Liver (tissue), 9 donors: Measurements from ENCODE around the gene SMG5. TPM values are rescaled to one million over a fixed set of nuclear protein-coding genes. Genes with fewer than 3 reads are reported as not detected.

Experiments
- DNase-seq: peaks from one replicate; pipeline ENCODE4 v3.0.0-alpha.2; 2017; ENCODE audit warnings: low spot score
- H3K27ac ChIP-seq, 2 donors: one replicate each; pipeline ENCODE4 v1.7.0; 2013; ENCODE audit warnings: inconsistent platforms in 2 of 2, low read length in 2 of 2, control low read depth in 1 of 2, low read depth in 1 of 2, mild to moderate bottlenecking in 1 of 2
- H3K27me3 ChIP-seq, 4 donors: one replicate each; pipeline versions ENCODE4 v1.6.1 to v1.7.0; 2013; ENCODE audit warnings: low read length in 3 of 4, inconsistent platforms in 1 of 4, mild to moderate bottlenecking in 1 of 4, moderate library complexity in 1 of 4; ENCODE audit not compliant: control insufficient read depth in 4 of 4, insufficient read depth in 4 of 4
- H3K36me3 ChIP-seq, 4 donors: one replicate each; pipeline versions ENCODE4 v1.6.1 to v1.7.0; 2013; ENCODE audit warnings: low read length in 3 of 4, mild to moderate bottlenecking in 3 of 4, low read depth in 1 of 4, moderate library complexity in 1 of 4; ENCODE audit not compliant: control insufficient read depth in 4 of 4, insufficient read depth in 3 of 4
- H3K4me1 ChIP-seq, 4 donors: one replicate each; pipeline versions ENCODE4 v1.6.1 to v1.7.0; 2013; ENCODE audit warnings: low read length in 3 of 4, mild to moderate bottlenecking in 3 of 4, moderate library complexity in 1 of 4; ENCODE audit not compliant: control insufficient read depth in 4 of 4, insufficient read depth in 4 of 4
- H3K4me3 ChIP-seq, 3 donors: one replicate each; pipeline versions ENCODE4 v1.6.1 to v1.7.0; 2013; ENCODE audit warnings: low read length in 3 of 3, control low read depth in 1 of 3, low read depth in 1 of 3, mild to moderate bottlenecking in 1 of 3
- H3K9ac ChIP-seq, 2 donors: one replicate each; pipeline ENCODE4 v1.7.0; 2013; ENCODE audit warnings: low read length in 2 of 2, mild to moderate bottlenecking in 2 of 2, moderate library complexity in 2 of 2, control low read depth in 1 of 2, low read depth in 1 of 2
- H3K9me3 ChIP-seq, 4 donors: one replicate each; pipeline versions ENCODE4 v1.6.1 to v1.7.0; 2013; ENCODE audit warnings: low read length in 3 of 4; ENCODE audit not compliant: control insufficient read depth in 4 of 4
- EGR1 ChIP-seq, 2 donors: IDR thresholded peaks; 2 replicates each; pipeline ENCODE4 v1.6.1; 2016 to 2018; ENCODE audit warnings: antibody characterized with exemption in 2 of 2, low read depth in 2 of 2
- FOXA1 ChIP-seq: IDR thresholded peaks from 2 replicates; pipeline ENCODE4 v1.6.1; 2016; ENCODE audit warnings: antibody characterized with exemption
- FOXA2 ChIP-seq: IDR thresholded peaks from 2 replicates; pipeline ENCODE4 v1.6.1; 2016; ENCODE audit warnings: antibody characterized with exemption
- HNF4A ChIP-seq, 2 donors: conservative IDR thresholded peaks; 2 replicates each; pipeline ENCODE4 v1.6.1; 2016; ENCODE audit warnings: antibody characterized with exemption in 2 of 2, mild to moderate bottlenecking in 2 of 2
- HNF4G ChIP-seq: IDR thresholded peaks from 2 replicates; pipeline ENCODE4 v1.6.1; 2016; ENCODE audit warnings: antibody characterized with exemption
- NR2F2 ChIP-seq: IDR thresholded peaks from 2 replicates; pipeline ENCODE4 v1.6.1; 2016; ENCODE audit warnings: antibody characterized with exemption
- RAD21 ChIP-seq, 2 donors: IDR thresholded peaks; 2 replicates each; pipeline ENCODE4 v1.6.1; 2016; ENCODE audit warnings: antibody characterized with exemption in 2 of 2, mild to moderate bottlenecking in 2 of 2
- SP1 ChIP-seq: IDR thresholded peaks from 2 replicates; pipeline ENCODE4 v1.6.1; 2018; ENCODE audit warnings: antibody characterized with exemption, mild to moderate bottlenecking
- TAF1 ChIP-seq: conservative IDR thresholded peaks from 2 replicates; pipeline ENCODE4 v1.6.1; 2016; ENCODE audit warnings: antibody characterized with exemption, mild to moderate bottlenecking
- YY1 ChIP-seq: IDR thresholded peaks from 2 replicates; pipeline ENCODE4 v1.6.1; 2016; ENCODE audit warnings: antibody characterized with exemption, mild to moderate bottlenecking
- whole genome bisulfite sequencing: extraction: QIAGEN DNeasy Blood & Tissue Kit; methylation state at CpG from one replicate; pipeline ENCODE4 v1.1.7; 2013; 5-methylcytosine and 5-hydroxymethylcytosine counted together
- polyA plus RNA-seq, 2 donors: library from polyadenylated mRNA; stranded (reverse) in 1 of 2; unstranded in 1 of 2; fragments of 200-250 nt in 1 of 2; fragments of >200 nt in 1 of 2; fragmentation: Nextera tagmentation in 1 of 2; extraction: Ambion mirVana in 1 of 2; gene quantifications; one replicate each; pipeline versions ENCODE4 v1.2.1 to v1.2.3, GENCODE V29; 2013 to 2015
- total RNA-seq, 2 donors: library from RNA; depleted of rRNA; stranded (reverse); fragments of >200 nt; gene quantifications; one replicate each; pipeline ENCODE4 v1.2.3, GENCODE V29; 2014
- TF ChIP-seq, protein P1 (sequence below): IDR thresholded peaks from 2 replicates; pipeline ENCODE4 v1.6.1; 2016; ENCODE audit warnings: antibody characterized with exemption
- TF ChIP-seq, protein P2 (sequence below): fragments of 150-350 bp; IDR thresholded peaks from 2 replicates; pipeline ENCODE4 v1.5.1; 2017; ENCODE audit warnings: improper control_type of control experiment, low read depth, low read length; ENCODE audit not compliant: missing input control
- TF ChIP-seq, protein P3 (sequence below): IDR thresholded peaks from 2 replicates; pipeline ENCODE4 v1.6.1; 2016; ENCODE audit warnings: antibody characterized with exemption
- TF ChIP-seq, protein P4 (sequence below): IDR thresholded peaks from 2 replicates; pipeline ENCODE4 v1.6.1; 2016; ENCODE audit warnings: antibody characterized with exemption
- donor health status: healthy.
- donor health status: healthy.
- donor health status: healthy.
- donor health status: healthy.
- donor health status: healthy.

SMG5 gene
- total and polyA plus RNA-seq, 4 donors = 22.9 to 59.1 (median 35.7) TPM

DNA sequence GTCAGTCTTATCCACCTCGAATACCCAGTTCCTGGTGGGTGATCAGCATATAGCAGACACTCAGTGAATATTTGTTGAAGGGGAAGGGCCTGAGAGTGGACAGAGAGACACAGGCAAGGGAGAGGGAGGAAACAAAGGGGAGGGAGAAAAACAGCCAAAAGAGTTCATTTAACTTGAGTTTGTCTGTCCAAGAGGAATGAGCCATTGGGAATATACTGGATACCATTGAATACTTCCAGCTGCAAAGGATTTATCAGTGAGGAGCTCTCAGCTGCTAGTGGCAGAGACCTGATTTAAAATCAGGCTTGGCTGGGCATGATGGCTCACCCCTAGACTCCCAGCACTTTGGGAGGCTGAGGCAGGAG, 52.2 kb downstream of the SMG5 start:
- H3K9me3 ChIP-seq = no peaks in the 10 kb centered on the region
- no peak overlapping the region for H3K9ac ChIP-seq
- H3K36me3 ChIP-seq = peaks cover 3 to 26% (median 13%) of the 10 kb centered on the region in 4 donors
- WGBS = 95% methylated on average over 1 of the region's 1 CpG
- DNase-seq = no peak
- H3K4me3 ChIP-seq = no peak overlapping the region
- no peak for TF ChIP-seq FOXA2
- TF ChIP-seq EGR1 (IDR thresholded peaks at IDR 0.05; ENCODE audit: low read depth in 2 of 2) = no peak
- no peak for TF ChIP-seq HNF4G
- no peak for TF ChIP-seq FOXA1
- no peak for TF ChIP-seq YY1
- TF ChIP-seq HNF4A (conservative IDR thresholded peaks at IDR 0.05) = no peak
- TF ChIP-seq NR2F2 = no peak
- no peak for TF ChIP-seq RAD21 (IDR thresholded peaks at IDR 0.05)
- TF ChIP-seq, protein P1, sequence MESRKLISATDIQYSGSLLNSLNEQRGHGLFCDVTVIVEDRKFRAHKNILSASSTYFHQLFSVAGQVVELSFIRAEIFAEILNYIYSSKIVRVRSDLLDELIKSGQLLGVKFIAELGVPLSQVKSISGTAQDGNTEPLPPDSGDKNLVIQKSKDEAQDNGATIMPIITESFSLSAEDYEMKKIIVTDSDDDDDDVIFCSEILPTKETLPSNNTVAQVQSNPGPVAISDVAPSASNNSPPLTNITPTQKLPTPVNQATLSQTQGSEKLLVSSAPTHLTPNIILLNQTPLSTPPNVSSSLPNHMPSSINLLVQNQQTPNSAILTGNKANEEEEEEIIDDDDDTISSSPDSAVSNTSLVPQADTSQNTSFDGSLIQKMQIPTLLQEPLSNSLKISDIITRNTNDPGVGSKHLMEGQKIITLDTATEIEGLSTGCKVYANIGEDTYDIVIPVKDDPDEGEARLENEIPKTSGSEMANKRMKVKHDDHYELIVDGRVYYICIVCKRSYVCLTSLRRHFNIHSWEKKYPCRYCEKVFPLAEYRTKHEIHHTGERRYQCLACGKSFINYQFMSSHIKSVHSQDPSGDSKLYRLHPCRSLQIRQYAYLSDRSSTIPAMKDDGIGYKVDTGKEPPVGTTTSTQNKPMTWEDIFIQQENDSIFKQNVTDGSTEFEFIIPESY = no peak
- TF ChIP-seq, protein P2, sequence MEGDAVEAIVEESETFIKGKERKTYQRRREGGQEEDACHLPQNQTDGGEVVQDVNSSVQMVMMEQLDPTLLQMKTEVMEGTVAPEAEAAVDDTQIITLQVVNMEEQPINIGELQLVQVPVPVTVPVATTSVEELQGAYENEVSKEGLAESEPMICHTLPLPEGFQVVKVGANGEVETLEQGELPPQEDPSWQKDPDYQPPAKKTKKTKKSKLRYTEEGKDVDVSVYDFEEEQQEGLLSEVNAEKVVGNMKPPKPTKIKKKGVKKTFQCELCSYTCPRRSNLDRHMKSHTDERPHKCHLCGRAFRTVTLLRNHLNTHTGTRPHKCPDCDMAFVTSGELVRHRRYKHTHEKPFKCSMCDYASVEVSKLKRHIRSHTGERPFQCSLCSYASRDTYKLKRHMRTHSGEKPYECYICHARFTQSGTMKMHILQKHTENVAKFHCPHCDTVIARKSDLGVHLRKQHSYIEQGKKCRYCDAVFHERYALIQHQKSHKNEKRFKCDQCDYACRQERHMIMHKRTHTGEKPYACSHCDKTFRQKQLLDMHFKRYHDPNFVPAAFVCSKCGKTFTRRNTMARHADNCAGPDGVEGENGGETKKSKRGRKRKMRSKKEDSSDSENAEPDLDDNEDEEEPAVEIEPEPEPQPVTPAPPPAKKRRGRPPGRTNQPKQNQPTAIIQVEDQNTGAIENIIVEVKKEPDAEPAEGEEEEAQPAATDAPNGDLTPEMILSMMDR = no peak
- TF ChIP-seq SP1 = no peak
- TF ChIP-seq, protein P3, sequence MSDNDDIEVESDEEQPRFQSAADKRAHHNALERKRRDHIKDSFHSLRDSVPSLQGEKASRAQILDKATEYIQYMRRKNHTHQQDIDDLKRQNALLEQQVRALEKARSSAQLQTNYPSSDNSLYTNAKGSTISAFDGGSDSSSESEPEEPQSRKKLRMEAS = no peak
- TF ChIP-seq, protein P4, sequence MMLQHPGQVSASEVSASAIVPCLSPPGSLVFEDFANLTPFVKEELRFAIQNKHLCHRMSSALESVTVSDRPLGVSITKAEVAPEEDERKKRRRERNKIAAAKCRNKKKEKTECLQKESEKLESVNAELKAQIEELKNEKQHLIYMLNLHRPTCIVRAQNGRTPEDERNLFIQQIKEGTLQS = no peak
- no peak for TF ChIP-seq TAF1
- H3K4me1 ChIP-seq = peaks cover 0 to 2% (median 0%) of the 10 kb centered on the region in 4 donors
- no peaks in the 10 kb centered on the region for H3K27me3 ChIP-seq
- H3K27ac ChIP-seq = no peak overlapping the region

DNA sequence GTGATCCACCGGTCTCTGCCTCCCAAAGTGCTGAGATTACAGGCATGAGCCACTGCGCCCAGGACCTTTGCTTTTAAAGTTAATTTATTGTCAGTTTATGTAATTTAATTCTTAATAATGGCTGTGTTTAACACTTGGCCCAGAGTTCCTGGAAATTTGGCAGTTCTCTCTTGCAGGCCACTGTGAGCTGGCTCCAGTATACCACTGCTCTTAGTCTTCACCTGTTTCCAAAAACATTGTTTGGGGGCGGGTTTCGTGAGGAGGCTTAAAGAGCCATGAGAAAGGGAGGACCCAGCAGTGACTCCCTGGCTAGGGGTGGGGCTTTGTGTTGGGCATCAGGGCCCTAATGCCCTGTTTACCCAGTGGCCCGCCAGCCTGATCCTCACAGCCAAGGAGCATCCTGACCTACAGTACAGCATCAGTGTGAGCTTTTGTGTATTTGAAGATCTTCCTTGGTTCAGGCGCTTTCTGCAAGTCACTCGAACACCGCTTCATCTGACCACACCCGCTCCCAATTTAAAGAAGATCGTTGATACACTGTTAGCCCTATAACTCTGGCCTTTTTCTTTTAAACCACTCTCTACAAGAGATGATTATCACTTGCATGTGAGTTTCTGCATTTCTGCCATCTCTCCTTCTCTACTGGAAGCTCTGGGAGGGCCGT, 52.7 kb downstream of the SMG5 start:
- H3K4me1 ChIP-seq = peaks cover 0 to 4% (median under 1%) of the 10 kb centered on the region in 4 donors
- H3K27ac ChIP-seq = no peak overlapping the region
- H3K9me3 ChIP-seq = no peaks in the 10 kb centered on the region
- WGBS = 93% methylated on average over 11 of the region's 11 CpGs
- H3K4me3 ChIP-seq = no peak overlapping the region
- no peak for DNase-seq
- no peaks in the 10 kb centered on the region for H3K27me3 ChIP-seq
- TF ChIP-seq, protein P1 = no peak
- no peak for TF ChIP-seq FOXA2
- TF ChIP-seq HNF4G = no peak
- TF ChIP-seq, protein P3 = no peak
- TF ChIP-seq, protein P2 = no peak
- TF ChIP-seq TAF1 = no peak
- TF ChIP-seq RAD21 (IDR thresholded peaks at IDR 0.05) = no peak
- TF ChIP-seq SP1 = no peak
- no peak for TF ChIP-seq YY1
- H3K36me3 ChIP-seq = peaks cover 3 to 26% (median 13%) of the 10 kb centered on the region in 4 donors
- no peak overlapping the region for H3K9ac ChIP-seq
